Body of pancreas (tissue), 4 donors: Measurements from ENCODE around the gene SNRK.

ENCODE experiments used
- CTCF ChIP-seq, 7 experiments: fragments of 450-650 bp in 4 of 7; fragments of 200-600 bp in 3 of 7; sonication (generic) in 3 of 7; IDR thresholded peaks; one replicate each; pipeline ENCODE4 v1.5.1; 2016 to 2019; ENCODE audit warnings: antibody characterized with exemption in 7 of 7
- POLR2A ChIP-seq, 3 donors: fragments of 450-650 bp; IDR thresholded peaks; one replicate each; pipeline ENCODE4 v1.6.1; 2016; ENCODE audit warnings: antibody characterized with exemption in 3 of 3, mild to moderate bottlenecking in 2 of 3

- TF ChIP-seq CTCF (IDR thresholded peaks at IDR 0.05) (no peak), POLR2A (IDR thresholded peaks at IDR 0.05) (no peak)
Measured at GRCh38 chr3:43279532-43279931, 6.8 kb upstream of the SNRK start.
